ENCODE measurements around the gene CETN3. TPM values are rescaled to one million over a fixed set of nuclear protein-coding genes. Genes with fewer than 3 reads are reported as not detected.
"Not testable (repeated sequence)": the region's sequence is repeated elsewhere in the genome, so short reads cannot be mapped to it uniquely, and the experiment has no call there.

Gene CETN3
- total RNA-seq, 8 experiments from 2014 or later = 34.6 to 49.8 (median 38.1) TPM

DNA sequence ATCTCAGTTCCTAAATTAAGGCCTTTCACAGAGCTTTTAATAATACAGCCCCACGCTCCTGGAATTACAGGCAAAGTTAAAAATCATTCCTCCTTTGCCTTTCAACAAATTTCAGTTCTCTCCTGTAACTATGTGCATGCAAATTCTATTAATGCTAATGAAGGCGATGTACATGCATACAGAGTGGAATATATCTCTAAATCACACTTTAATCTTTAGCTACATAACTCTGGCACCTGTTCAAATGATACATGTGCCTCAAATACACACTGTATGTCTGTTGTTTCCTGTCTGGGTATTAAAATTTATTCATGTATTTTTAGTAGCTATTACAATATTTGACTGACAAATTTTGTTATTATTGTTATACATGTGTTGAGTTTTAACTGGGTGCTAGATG, 30.8 kb downstream of the CETN3 start:
- ATAC-seq (replicated peaks in 6 of 8) = peak in 1 of 8 experiments; percentile 93
- WGBS, 10 experiments = 0 to 100% (median 65%) methylated on average over 1 to 2 of the region's 2 CpGs
- Histone ChIP-seq H3K27ac (no peak overlapping the region), H3K4me3 (no peak overlapping the region), H3K4me1 (replicated peaks in 1 of 2) (no peaks in the 10 kb centered on the region)
- in situ Hi-C loops (cut with MboI; ENCODE audit: low pct_unique_long_range_greater_than_20kb in 2 of 9, low sequenced_read_pairs in 9 of 9, unreplicated experiment in 9 of 9) = loop anchor here in 2 of 9 experiments (25.0 kb wide), 2 partner anchors 91 to 1641 kb away; no protein-coding TSS in a partner anchor

DNA sequence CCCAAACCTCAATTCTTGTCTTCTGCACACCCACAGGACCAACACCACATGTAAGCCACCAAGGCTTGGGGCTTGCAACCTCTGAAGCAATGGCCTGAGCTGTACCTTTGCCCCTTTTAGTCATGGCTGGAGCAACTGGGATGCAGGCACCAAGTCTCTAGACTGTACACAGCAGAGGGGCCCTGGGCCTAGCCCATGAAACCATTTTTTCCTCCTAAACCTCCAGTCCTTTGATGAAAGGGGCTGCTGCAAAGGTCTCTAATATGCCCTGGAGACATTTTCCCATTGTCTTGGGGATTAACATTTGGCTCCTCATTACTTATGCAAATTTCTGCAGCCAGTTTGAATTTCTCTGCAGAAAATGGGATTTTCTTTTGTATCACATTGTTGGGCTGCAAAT, 38.3 kb downstream of the CETN3 start:
- ATAC-seq (replicated peaks in 6 of 8); H3K27ac ChIP-seq; in situ Hi-C loops (cut with MboI; ENCODE audit: low pct_unique_long_range_greater_than_20kb in 2 of 9, low sequenced_read_pairs in 9 of 9, unreplicated experiment in 9 of 9); H3K4me1 ChIP-seq (replicated peaks in 1 of 2); H3K4me3 ChIP-seq: not testable (repeated sequence)

DNA sequence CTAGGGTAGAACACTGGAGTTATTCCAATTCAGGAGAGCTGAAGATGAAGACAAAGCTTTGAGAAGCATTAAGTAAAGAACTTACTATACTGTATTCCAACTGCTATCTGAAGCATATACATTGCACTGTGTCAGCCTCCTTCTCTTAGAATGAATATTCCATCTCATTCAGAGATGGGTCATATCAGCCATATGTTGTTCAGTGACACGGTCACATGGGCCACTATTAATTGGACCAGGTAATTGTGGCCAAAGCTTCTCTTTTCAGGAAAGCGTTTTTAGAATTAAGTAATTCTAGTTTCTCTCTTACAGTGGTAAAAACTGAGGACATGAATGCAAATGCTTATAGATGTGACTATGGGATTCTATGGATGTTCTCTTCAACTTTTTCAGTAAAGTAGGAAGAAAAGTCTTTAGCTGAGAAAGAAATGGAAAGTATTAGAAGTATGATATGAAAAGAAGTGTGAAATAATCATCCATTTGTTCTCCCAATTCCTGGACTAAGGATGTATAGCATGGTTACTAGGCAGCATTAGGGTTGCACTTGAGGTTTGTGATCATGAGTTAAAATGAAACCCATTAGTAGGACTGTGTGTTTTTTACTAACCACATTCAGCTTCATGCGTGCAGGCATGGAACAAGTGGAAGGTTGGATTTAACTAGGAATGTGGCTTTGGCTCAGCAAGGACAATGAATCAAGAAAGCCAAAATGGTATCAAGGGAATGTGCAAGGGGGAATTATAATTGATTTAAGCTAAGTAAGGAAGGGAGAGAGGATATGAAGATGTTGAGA, 40.9 kb downstream of the CETN3 start:
- Histone ChIP-seq H3K27ac (no peak overlapping the region), H3K4me1 (replicated peaks in 1 of 2) (peaks cover 6 to 9% of the 10 kb centered on the region in 2 donors), H3K4me3 (no peak overlapping the region)
- in situ Hi-C loops (cut with MboI; ENCODE audit: low pct_unique_long_range_greater_than_20kb in 2 of 9, low sequenced_read_pairs in 9 of 9, unreplicated experiment in 9 of 9) = no loop called here
- WGBS, 10 experiments = 50 to 100% (median 93%) methylated on average over 1 to 3 of the region's 3 CpGs
- ATAC-seq (replicated peaks in 6 of 8) = no peak

DNA sequence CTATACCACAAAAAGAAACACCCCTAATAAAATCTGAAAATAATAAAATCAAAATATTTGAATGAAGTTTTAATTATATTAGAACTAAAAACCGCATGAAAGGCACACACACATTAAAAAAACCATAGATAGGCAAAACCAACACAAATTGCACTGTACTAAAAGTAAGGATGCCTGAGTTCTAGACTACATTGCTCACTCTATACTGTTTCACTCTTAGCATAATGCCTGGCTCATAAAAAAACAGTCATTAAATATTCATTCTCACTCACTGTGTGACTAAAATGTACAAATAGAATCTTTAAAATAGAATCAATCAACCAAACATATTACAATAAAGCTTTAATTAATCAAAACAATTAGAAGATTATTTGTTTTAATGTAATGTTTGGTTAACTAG, 41.7 kb downstream of the CETN3 start:
- in situ Hi-C loops (cut with MboI; ENCODE audit: low pct_unique_long_range_greater_than_20kb in 2 of 9, low sequenced_read_pairs in 9 of 9, unreplicated experiment in 9 of 9) = no loop called here
- Histone ChIP-seq H3K4me3 (no peak overlapping the region), H3K27ac (no peak overlapping the region), H3K4me1 (replicated peaks in 1 of 2) (peaks cover 6 to 9% of the 10 kb centered on the region in 2 donors)
- WGBS, 10 experiments = 0 to 100% (median 72%) methylated on average over 1 of the region's 1 CpG
- no peak for ATAC-seq (replicated peaks in 6 of 8)

DNA sequence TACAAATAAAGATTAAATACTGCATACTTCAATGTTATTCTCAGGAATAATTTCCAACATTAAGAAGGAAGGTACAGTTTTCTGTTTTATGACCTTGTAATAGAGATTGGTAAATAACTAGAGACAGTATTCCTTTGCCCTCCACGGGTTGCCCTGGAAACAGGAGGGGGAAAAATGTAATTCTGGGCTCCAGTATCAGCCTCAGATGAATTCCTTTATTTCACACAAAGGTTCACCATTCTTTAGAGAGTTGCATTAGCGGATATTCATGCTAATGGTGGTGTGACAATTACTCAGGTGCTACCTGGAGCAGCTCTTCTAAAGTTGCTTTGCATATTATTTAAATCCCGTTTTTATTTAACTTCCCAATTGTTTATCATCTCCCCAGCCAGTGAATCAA, 42.6 kb downstream of the CETN3 start:
- H3K27ac ChIP-seq = no peak overlapping the region
- ATAC-seq (replicated peaks in 6 of 8) = peak in 2 of 8 experiments; percentile 46 to 72
- in situ Hi-C loops (cut with MboI; ENCODE audit: low pct_unique_long_range_greater_than_20kb in 2 of 9, low sequenced_read_pairs in 9 of 9, unreplicated experiment in 9 of 9) = no loop called here
- no peak overlapping the region for H3K4me3 ChIP-seq
- WGBS, 10 experiments = 0 to 34% (median 13%) methylated on average over 1 to 3 of the region's 3 CpGs; no CpG with 5 or more reads in 1 of the 10 experiments
- H3K4me1 ChIP-seq (replicated peaks in 1 of 2) = peaks cover 6 to 9% of the 10 kb centered on the region in 2 donors

DNA sequence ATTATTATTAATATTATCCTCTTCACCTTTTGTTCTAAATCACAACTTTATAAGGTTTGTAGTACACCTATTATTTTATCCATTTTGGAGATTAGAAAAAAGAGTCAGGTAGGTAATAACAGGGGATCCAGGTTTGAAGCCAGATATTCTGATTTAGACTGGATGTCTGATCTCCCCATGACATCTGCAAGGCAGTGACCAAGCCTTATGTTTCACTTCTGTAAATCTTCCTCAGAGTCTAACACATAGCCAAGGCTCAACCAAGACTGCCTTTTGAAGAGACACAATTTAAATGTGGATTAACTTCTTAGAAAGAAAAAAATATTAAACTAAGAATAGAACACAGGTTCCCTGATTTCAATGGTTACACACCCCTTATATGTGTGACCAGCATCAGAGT, 44.2 kb downstream of the CETN3 start:
- Histone ChIP-seq H3K4me1 (replicated peaks in 1 of 2) (peaks cover 6 to 9% of the 10 kb centered on the region in 2 donors), H3K4me3 (no peak overlapping the region), H3K27ac (no peak overlapping the region)
- no peak for ATAC-seq (replicated peaks in 6 of 8)
- in situ Hi-C loops (cut with MboI; ENCODE audit: low pct_unique_long_range_greater_than_20kb in 2 of 9, low sequenced_read_pairs in 9 of 9, unreplicated experiment in 9 of 9) = no loop called here

DNA sequence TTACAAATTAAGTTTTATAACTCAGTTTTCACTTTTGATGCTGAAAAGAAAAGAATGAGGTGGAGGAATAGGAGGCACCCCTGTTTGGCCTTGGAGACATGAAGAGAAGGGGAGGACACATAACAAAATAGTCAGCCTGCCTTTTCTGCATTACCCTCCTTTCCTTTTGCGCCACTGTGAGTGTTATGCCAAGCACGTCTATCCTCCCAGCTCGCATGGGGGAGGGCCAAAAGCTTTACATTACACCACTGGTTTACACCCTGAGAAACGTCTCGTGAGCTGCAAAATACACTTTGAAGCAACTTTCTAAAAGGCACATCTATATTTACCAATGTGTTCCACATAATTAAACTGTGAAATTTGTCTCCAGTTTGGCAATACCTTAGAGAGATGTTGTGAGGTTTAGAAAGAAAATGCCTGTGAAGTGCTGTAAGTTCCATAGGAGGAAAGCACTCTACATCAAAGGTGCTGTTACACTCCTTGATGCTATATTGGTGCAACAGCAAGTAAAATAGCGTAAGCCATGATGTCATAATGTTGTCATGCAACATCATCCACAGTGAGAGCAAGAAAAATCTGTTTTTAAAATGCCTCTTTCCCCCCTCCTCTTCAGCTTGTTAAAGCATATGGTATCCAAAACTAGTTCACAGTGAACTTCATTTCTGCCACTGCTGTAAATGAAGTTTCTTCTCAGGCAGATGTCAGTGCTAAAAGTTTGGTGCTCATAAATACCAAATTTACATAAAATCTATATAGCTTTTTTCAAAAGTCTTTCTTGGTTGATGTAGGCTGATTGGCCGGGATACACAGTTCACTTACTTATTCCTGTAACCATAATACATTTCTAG, 50.3 kb downstream of the CETN3 start:
- in situ Hi-C loops (cut with MboI; ENCODE audit: low pct_unique_long_range_greater_than_20kb in 2 of 9, low sequenced_read_pairs in 9 of 9, unreplicated experiment in 9 of 9) = no loop called here
- H3K4me1 ChIP-seq (replicated peaks in 1 of 2) = peaks cover 7 to 15% of the 10 kb centered on the region in 2 donors
- 9 to 100% (median 76%) methylated on average over 1 to 6 of the region's 7 CpGs; no CpG with 5 or more reads in 1 of the 10 experiments for WGBS, 10 experiments
- ATAC-seq (replicated peaks in 6 of 8) = peak in 2 of 8 experiments; percentile 38 to 47
- H3K27ac ChIP-seq = no peak overlapping the region
- no peak overlapping the region for H3K4me3 ChIP-seq

DNA sequence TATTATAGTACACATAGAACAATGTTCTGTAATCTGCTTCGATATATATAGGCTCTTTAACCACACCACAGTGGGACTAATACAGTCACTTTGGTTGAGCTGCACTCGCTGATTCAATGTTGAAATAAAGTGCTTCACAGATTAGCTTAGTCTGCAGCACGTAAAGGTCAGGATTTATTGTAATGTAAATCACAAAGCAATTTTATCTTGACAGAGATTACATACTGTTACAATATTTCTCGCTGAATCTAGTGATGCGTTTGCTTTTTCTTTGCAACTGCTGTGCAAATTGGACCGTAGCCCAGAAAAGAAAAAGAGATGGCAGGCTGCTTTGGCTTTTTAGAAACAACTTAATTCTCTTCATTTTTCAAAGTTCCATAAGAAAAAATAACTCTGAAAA, 52.9 kb downstream of the CETN3 start:
- H3K4me1 ChIP-seq (replicated peaks in 1 of 2) = peaks cover 7 to 15% of the 10 kb centered on the region in 2 donors
- in situ Hi-C loops (cut with MboI; ENCODE audit: low pct_unique_long_range_greater_than_20kb in 2 of 9, low sequenced_read_pairs in 9 of 9, unreplicated experiment in 9 of 9) = no loop called here
- peak in 6 of 8 experiments; percentile 66 to 99 (median 98) for ATAC-seq (replicated peaks in 6 of 8)
- WGBS, 10 experiments = 0 to 50% (median 28%) methylated on average over 2 to 6 of the region's 6 CpGs
- no peak overlapping the region for H3K27ac ChIP-seq
- no peak overlapping the region for H3K4me3 ChIP-seq

DNA sequence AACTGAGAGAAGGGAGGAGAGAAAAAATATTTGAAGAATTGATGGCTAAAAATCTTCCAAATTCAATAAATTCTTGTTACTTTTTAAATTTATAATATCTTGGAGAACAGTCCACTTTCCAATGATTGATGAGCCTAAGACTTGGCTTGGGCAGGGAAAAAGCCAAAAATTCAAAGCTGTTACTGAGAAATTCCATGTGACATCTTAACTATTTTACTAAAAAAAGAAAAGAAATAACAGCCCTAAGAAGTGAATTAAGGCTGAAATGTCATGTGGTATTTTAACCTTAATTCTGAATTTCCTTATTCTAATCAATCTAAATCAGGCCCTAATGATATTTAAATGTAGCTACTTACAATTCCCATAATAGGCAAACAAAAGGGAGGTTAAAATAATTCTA, 53.4 kb downstream of the CETN3 start:
- H3K4me1 ChIP-seq (replicated peaks in 1 of 2) = peaks cover 7 to 15% of the 10 kb centered on the region in 2 donors
- no peak for ATAC-seq (replicated peaks in 6 of 8)
- H3K27ac ChIP-seq = no peak overlapping the region
- in situ Hi-C loops (cut with MboI; ENCODE audit: low pct_unique_long_range_greater_than_20kb in 2 of 9, low sequenced_read_pairs in 9 of 9, unreplicated experiment in 9 of 9) = no loop called here
- H3K4me3 ChIP-seq = no peak overlapping the region

DNA sequence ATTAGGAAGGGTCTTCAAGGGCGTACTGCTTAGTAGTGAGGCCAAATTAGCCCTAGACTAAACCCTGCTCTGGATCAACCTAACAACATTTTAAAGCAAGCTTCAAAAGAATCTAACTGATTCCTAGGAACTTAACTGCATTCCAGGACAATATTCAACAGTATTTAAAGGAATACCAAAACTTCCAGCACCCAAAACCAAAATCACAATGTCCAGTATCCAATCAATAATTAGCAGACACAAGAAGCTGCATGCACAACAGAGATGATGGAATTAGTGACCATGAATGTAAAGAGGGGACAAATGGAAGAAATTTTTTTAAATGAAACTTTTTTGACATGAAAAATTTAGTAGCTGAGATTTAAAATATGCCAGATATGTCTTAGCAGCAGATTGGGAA, 53.9 kb downstream of the CETN3 start:
- Histone ChIP-seq H3K27ac (no peak overlapping the region), H3K4me1 (replicated peaks in 1 of 2) (peaks cover 7 to 15% of the 10 kb centered on the region in 2 donors), H3K4me3 (no peak overlapping the region)
- WGBS, 10 experiments = 20 to 100% (median 68%) methylated on average over 1 of the region's 1 CpG; no CpG with 5 or more reads in 6 of the 10 experiments
- in situ Hi-C loops (cut with MboI; ENCODE audit: low pct_unique_long_range_greater_than_20kb in 2 of 9, low sequenced_read_pairs in 9 of 9, unreplicated experiment in 9 of 9) = no loop called here
- no peak for ATAC-seq (replicated peaks in 6 of 8)

DNA sequence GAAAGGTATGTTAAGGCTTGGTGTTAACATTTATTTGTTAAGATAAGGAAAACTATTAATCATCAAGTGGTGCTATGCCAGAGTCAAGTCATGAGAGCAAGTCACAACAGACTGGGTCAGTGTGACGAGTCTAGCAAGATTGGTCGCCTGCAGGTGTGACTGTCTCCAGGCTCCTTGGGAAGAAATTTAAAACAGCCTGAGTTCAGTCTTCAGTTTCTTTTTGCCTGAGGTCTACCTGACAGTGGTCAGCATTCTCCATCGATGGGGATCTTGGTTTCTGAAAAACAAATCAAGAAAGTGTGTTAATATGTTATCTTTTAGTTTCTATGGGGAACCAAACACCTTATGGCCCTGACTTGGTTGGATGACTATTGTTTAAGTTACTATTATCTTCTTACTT, 56.3 kb downstream of the CETN3 start:
- Histone ChIP-seq H3K27ac (no peak overlapping the region), H3K4me3 (no peak overlapping the region), H3K4me1 (replicated peaks in 1 of 2) (peaks cover 7 to 15% of the 10 kb centered on the region in 2 donors)
- in situ Hi-C loops (cut with MboI; ENCODE audit: low pct_unique_long_range_greater_than_20kb in 2 of 9, low sequenced_read_pairs in 9 of 9, unreplicated experiment in 9 of 9) = no loop called here
- no peak for ATAC-seq (replicated peaks in 6 of 8)
- 29 to 100% (median 75%) methylated on average over 1 to 3 of the region's 3 CpGs; no CpG with 5 or more reads in 1 of the 10 experiments for WGBS, 10 experiments

DNA sequence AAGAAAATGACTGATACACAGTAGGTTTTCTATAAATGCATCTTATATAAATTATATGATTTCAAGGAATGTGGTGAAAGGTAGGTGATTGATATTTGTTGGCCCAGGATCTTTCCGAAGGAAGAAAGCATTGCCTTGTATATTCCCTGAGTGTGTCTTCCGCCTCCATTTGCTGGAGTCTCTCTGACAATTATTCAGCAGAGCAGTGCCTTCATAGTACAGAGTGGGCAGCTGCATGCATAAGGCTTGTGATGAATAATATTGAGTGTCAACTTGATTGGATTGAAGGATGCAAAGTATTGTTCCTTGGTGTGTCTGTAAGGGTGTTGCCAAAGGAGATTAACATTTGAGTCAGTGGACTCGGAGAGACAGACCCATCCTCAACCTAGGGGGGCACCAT, 58.5 kb downstream of the CETN3 start:
- Histone ChIP-seq H3K27ac (no peak overlapping the region), H3K4me1 (replicated peaks in 1 of 2) (peaks cover under 1 to 4% of the 10 kb centered on the region in 2 donors), H3K4me3 (no peak overlapping the region)
- 0 to 80% (median 48%) methylated on average over 1 to 3 of the region's 3 CpGs for WGBS, 10 experiments
- ATAC-seq (replicated peaks in 6 of 8) = peak in 3 of 8 experiments; percentile 33 to 44 (median 41)
- in situ Hi-C loops (cut with MboI; ENCODE audit: low pct_unique_long_range_greater_than_20kb in 2 of 9, low sequenced_read_pairs in 9 of 9, unreplicated experiment in 9 of 9) = no loop called here

DNA sequence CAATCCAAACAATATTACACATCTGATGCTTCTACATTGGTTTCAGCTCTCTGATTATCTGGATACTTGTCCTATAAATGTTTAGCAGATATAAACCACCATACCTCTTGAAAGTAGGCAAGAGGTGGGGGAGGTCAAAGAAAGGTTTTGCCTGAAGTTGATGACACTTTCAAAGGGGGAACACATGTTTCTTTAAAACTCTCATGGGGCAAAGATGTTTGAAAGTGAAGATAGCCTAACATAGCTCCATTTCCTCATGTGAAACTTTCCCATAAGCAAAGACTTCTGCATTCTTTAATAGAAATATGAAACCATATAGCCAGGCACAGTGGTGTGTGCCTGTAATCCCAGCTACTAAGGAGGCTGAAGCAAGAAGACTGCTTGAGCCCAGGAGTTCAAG, 62.1 kb downstream of the CETN3 start:
- in situ Hi-C loops (cut with MboI; ENCODE audit: low pct_unique_long_range_greater_than_20kb in 2 of 9, low sequenced_read_pairs in 9 of 9, unreplicated experiment in 9 of 9) = no loop called here
- no peak for ATAC-seq (replicated peaks in 6 of 8)
- Histone ChIP-seq H3K4me1 (replicated peaks in 1 of 2) (peaks cover 0 to 14% of the 10 kb centered on the region in 2 donors), H3K27ac (no peak overlapping the region), H3K4me3 (no peak overlapping the region)
